ENCODE data around the gene IFT122.
"Not testable (repeated sequence)": the region's sequence is repeated elsewhere in the genome, so short reads cannot be mapped to it uniquely, and the experiment has no call there.

IFT122 gene

GRCh38 chr3:129473769-129474152, 33.7 kb downstream of the IFT122 start:
- DNase-seq = no peak

DNA sequence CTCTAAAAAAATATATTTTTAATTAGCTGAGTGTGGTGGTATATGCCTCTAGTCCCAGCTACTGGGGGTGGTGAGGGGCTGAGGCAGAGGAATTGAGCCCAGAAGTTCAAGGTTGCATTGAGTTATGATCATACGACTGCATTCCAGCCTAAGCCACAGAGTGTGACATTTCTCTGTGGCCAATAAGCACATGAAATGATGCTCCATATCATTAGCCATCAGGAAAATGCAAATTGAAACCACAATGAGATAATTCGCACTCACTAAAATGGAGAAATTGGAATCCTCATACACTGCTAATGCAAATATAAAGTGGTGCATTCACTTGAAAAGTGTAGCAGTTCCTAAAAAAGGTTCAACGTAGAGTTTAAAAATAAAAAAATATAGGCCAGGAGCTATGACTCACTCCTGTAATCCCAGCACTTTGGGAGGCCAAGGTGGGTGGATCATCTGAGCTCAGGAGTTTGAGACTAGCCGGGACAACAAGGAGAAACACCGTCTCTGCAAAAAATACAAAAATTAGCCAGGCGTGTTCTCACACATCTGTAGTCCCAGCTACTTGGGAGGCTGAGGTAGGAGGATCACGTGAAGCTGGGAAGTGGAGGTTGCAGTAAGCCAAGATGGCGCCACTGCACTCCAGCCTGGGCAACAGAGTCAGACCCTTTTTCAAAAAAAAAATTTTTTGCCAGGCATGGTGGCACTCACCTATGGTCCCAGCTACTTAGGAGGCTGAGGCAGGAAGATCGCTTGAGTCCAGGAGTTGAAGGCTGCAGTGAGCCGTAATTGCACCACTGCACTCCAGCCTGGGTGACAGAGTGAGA, 35.2 kb downstream of the IFT122 start:
- no peak for DNase-seq

DNA sequence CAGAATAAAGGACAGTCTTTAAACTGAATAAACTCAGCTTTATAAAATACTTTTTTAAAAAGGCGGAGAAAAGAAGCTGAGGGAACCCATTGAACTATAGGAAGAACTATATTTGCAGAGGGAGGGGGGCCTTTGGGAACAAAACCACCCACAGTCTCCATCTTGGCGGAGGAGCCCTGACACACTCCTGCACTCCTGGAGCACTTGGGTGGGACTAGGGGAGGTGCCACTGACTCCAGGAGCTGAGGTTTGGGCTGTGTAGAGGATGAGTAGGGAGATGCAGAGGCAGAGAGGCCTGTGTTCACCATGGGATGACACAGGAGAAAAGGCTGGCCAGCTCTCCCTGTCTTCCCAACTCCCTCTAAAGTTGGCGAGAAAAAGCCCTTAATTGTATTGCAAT, 35.8 kb downstream of the IFT122 start:
- no peak for DNase-seq

DNA sequence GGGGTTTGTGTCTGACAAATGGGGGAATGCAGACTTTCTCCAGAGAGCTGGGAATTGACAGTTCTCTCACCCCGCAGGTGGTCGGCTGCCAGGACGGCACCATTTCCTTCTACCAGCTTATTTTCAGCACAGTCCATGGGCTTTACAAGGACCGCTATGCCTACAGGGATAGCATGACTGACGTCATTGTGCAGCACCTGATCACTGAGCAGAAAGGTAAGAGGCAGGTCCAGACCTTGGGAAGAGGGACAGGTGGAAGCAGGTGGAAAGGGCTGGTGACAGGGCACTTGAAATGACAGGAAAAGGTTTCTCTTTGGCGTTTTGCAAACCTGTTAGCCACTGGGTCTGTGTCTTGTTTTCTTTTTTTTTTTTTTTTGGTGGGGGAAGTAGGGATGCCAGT, 36.6 kb downstream of the IFT122 start:
- no peak for DNase-seq

- DNase-seq = not testable (repeated sequence)
Observed at GRCh38 chr3:129481225-129481765, 41.3 kb downstream of the IFT122 start.

- peak; percentile 43 to 64 (median 53) for DNase-seq
Observed at GRCh38 chr3:129481766-129482332, 41.8 kb downstream of the IFT122 start.

DNA sequence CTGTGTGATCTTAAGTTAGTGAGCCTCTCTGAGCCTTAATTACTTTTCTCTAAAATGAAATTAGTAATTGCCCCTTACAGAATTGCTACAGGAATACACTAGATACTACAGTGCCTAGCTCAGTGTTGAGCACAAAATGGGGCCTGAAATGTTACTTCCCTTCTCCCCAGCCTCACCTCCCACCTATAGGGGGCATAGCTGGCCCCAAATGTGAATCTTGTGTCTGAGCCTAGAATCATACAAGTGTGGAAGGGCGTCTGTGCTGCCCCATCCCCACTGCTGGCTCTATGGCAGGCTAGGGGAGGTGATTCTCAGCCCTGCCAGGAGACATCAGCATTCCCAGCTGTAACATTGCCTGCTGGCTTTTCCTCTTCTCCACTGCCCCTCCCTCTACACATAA, 42.7 kb downstream of the IFT122 start:
- DNase-seq = no peak

- DNase-seq = no peak
Observed at GRCh38 chr3:129483870-129484269, 43.8 kb downstream of the IFT122 start.

- peak in 1 of 4 experiments; percentile 19 for DNase-seq
Observed at GRCh38 chr3:129485146-129485545, 45.1 kb downstream of the IFT122 start.

DNA sequence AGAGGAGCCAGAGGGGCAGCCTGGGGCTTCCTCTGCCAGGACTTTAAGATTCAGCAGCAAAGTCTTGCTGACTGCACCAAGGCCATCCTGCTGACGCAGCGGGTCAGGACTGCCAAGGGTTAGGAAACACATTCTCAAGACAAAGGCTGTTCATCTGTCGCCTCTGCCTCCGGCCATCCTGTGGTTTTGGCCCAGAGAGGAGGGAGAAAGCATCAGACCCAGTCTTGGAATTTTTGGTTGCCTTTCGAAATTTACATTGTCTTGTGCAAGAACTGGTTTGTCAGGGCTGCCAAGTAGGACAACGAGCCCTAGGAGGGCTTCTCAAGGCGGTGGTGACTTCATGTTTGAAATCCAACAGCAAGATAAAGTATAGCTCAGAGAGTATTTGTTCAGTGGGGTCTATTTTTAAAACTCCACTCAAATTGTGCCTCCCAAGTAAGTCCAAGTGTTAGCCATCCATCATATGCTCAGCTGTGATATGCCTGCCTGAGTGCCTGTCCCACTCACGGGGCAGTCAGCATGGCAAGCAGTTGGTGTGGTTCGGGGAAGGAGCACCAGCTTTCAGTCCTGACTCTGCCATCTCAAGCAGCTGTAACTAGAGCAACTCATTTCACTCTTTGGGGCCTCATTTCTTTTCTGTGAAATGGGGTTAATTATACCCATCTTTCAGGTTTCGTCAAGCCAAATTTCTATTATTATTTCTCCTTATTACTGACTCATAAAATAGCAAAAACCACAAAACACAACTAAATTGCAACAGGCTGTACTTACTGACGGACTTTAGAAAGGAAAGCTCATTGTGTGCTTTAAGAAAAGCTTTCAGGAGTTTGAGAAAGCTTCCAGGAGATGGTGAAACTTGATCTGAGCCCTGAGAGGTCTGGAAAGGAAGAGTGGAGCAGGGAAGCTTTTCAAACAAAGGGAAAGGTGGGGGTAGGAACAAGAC, 46.0 kb downstream of the IFT122 start:
- peak; percentile 95 to 98 (median 96) for DNase-seq

GRCh38 chr3:129486664-129487035, 46.6 kb downstream of the IFT122 start:
- no peak for DNase-seq

GRCh38 chr3:129487183-129487867, 47.3 kb downstream of the IFT122 start:
- DNase-seq = peak; percentile 13 to 58 (median 36)

DNA sequence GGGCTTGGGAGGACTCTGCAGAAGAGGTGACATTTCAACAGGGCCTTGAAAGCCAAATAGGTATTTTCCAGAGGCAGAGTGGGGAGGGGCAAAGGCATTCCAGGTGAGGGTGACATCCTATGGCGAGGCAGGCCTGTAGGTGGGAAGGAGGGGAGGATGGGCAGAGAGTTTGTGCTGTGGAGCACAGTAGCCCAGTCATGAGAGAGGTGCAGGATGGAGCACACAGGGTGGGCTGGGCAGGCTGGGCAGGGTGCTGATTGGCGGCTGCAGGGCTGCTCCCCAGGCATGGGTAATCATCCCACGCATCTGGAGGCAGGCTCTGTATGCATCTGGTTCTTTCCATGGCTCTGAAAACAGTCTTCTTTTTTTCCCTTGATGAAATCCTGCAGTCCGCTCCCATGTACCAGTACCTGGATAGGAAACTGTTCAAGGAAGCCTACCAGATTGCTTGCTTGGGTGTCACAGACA, 47.9 kb downstream of the IFT122 start:
- DNase-seq = not testable (repeated sequence)

DNA sequence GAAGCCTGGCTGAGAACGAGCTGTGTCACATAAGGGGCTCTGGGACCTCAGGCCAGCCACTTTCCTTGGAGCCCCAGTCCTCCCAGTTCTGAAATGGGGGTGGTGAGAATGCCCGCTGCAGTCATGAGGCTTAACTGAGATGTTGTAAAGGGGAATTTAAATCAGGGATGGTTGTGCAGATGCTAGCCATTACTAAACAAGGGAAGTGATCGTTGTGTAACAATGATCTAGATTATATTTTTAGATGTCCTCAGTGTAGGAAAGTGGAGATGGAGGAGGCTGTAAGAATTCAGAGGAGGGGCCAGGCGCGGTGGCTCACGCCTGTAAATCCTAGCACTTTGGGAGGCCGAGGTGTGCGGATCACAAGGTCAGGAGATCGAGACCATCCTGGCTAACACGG, 49.2 kb downstream of the IFT122 start:
- DNase-seq = peak; percentile 65 to 91 (median 84)

GRCh38 chr3:129490273-129490675, 50.2 kb downstream of the IFT122 start:
- DNase-seq = peak; percentile 95 to 99 (median 98)

DNA sequence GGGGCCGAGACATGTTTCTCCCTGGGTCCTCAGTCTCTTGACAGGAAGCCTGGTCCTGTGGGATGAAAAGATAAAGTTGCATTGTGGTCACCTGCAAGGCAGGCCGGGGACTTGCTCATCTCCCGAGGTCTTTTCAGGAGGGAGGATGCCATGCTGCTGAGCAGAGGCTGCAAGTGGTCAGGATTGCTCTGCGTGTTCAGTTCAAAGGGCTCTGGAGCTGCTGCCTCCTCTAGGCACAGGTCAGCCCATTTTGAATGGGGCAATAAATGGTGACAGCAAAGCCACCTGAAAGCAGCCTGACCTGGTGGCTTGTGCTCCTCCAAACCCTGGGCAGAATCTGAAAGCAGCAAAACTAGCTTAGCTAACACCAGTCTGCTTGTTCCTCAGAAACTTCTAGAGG, 51.1 kb downstream of the IFT122 start:
- not testable (repeated sequence) for DNase-seq

- DNase-seq = no peak
Observed at GRCh38 chr3:129491794-129492193, 51.8 kb downstream of the IFT122 start.

DNA sequence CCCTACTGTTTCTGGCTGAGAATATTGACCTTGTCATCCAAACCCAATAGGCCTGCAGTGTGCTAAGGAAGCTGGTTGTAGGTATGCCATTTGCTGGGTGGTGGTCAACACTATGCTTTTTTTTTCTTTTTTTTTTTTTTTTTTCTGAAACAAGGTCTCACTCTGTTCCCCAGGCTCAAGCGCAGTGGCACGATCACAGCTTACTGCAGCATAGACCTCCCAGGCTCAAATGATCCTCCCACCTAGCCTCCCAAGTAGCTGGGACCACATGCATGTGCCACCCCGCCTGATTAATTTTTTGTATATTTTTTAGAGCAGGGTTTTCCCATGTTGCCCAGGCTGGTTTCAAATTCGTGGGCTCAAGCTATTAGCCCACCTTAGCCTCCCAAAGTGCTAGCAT, 52.7 kb downstream of the IFT122 start:
- no peak for DNase-seq

DNA sequence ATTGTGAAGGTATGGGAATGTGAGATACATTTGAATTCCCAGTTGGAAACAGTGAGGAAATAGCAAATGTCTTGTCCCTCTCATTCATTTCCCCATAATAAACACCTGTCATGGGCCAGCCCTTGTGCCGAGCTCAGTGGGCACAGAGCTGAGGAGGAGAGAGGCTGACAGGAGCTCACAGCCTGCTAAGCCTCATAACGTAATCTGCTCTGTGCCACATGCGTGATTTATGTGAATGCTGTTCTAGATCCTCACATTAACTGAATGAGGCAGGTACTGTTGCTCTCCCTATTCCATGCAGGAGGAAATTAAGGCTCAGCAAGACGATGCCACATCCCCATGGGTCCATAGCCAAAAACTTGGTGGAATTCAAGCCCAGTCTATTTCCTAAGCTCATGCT, 53.2 kb downstream of the IFT122 start:
- no peak for DNase-seq

- not testable (repeated sequence) for DNase-seq
Observed at GRCh38 chr3:129494499-129494898, 54.5 kb downstream of the IFT122 start.

DNA sequence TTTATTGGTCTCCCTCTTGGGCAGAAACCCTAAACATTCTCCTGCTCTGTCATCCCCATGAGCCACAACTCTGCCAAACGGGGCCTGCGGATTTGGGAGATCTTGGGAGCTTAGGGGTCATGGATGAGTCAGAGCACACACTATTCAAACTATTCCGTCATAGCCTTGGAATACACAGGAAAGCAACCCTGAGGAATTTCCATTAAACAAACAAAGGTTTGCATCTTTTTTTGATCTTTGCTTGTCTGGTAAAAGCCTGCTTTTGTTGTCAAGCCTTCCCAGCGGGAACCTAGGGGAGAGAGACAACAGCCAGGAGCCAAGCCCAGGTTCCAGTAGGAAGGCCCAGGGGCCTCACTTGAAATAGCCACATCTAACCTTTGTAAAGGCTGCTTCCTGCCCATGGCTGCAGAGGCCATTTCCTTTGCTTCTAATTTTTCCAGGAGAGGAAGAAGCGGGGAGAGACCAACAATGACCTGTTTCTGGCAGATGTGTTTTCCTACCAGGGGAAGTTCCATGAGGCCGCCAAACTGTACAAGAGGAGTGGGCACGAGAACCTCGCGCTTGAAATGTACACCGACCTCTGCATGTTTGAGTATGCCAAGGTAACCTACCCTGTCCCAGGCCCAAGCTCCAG, 55.1 kb downstream of the IFT122 start:
- DNase-seq = not testable (repeated sequence)

DNA sequence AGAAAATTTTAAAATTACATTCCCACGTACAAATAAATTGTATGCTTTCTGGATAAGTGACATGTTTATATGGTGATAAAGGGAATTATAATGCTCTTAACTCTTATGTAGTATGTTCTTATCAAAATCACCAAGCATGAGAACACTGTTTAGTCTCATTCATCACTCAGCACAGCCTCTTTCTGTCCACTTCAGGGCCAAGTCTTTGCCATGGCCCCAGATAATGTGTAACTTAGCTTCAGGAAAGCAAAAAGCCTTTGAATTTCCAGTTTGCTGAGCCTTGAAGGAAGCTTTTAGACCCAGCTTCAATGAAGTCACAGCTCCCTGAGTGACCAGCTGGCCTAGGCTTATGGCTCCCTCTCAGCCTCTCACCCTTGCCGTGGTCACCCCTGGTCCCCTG, 57.9 kb downstream of the IFT122 start:
- not testable (repeated sequence) for DNase-seq
